ENCODE data around the gene ACOX3. TPM values are rescaled to one million over a fixed set of nuclear protein-coding genes. Genes with fewer than 3 reads are reported as not detected.

ACOX3 gene
- polyA plus RNA-seq, 1 donor (not counting 4 experiments of a cell fraction or from before 2014, with no cell fraction given), result 6.7 TPM

DNA sequence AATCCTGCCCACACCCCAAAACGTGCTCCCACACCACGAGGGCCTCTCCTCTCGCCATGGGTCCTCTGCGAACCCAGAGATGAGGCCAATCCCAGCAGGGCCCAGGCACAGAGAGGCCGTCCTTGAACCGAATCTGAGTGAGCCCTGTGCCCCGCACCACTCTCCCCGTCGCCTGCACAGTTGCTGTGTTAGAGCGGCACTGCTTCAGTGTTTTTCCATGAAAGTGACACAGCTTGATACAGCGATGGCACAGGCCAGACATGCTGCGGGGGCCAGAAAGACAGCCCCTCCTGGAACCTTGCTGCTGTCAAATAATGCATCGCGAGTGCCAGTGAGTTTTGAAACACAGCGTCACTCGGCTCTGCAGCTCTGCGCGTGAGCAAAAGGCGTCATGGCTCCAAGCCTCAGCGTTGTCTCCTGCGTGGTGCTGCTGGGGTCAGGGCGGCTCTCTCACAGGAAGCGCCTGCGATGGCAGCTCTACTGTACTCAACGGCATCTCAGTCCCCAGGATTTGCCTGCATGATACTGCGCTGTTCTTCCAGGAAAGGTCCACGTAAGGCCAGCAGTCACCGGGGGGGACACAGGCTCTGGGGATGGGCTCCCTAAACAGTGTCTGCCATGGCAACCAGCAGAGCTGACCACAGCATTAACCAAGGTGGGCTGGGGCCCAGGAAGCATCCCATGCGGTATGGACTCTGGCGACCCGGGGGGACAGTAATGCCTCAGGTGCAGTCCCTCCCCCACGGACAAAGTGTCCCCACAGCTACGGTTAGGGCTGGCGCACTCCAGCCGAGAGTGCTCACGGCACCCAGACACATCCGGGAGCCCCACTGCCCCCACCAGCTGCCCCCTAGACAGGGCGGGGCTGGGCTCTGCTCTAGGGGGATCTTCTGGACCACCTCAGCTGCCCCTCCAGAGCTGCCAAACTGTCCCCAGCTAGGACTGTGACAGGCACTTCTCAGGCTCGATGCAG is 63.1 kb downstream of the ACOX3 start:
- dilution Hi-C loops (cut with MboI; ENCODE audit: extremely low pct_ligation_motif_present, low sequenced_read_pairs), result no loop called here
- Histone ChIP-seq H3K79me2 (ENCODE audit: control insufficient read depth, insufficient read depth, low read length) (no peaks in the 10 kb centered on the region), H2AFZ (ENCODE audit: control insufficient read depth, low read length) (no peak overlapping the region), H4K20me1 (ENCODE audit: control insufficient read depth, extremely low read depth, insufficient read depth, low read length) (no peaks in the 10 kb centered on the region), H3K9me1 (ENCODE audit: control insufficient read depth, extremely low read depth, insufficient read depth, low read length) (no peaks in the 10 kb centered on the region), H3K9me3 (ENCODE audit: control insufficient read depth, low read depth, low read length) (no peaks in the 10 kb centered on the region), H3K27me3 (ENCODE audit: control insufficient read depth, extremely low read depth, insufficient read depth, low read length) (no peaks in the 10 kb centered on the region), H3K4me3 (ENCODE audit: control insufficient read depth in 2 of 3, extremely low read depth in 1 of 3, insufficient read depth in 2 of 3, low read depth in 1 of 3, low read length in 3 of 3) (no peak overlapping the region), H3K9ac (ENCODE audit: control insufficient read depth, extremely low read depth, insufficient read depth, low read length) (no peak overlapping the region), H3K27ac (ENCODE audit: control insufficient read depth, insufficient read depth, low read length) (no peak overlapping the region), H3K4me1 (ENCODE audit: control insufficient read depth, extremely low read depth, insufficient read depth, low read length) (no peaks in the 10 kb centered on the region), H3K4me2 (ENCODE audit: control insufficient read depth, extremely low read depth, insufficient read depth, low read depth, low read length) (no peak overlapping the region), H3K36me3 (ENCODE audit: control insufficient read depth in 2 of 2, extremely low read depth in 1 of 2, insufficient read depth in 2 of 2, low read length in 2 of 2) (peaks cover 0 to 7% of the 10 kb centered on the region in 2 experiments)
- TF ChIP-seq, protein P1, sequence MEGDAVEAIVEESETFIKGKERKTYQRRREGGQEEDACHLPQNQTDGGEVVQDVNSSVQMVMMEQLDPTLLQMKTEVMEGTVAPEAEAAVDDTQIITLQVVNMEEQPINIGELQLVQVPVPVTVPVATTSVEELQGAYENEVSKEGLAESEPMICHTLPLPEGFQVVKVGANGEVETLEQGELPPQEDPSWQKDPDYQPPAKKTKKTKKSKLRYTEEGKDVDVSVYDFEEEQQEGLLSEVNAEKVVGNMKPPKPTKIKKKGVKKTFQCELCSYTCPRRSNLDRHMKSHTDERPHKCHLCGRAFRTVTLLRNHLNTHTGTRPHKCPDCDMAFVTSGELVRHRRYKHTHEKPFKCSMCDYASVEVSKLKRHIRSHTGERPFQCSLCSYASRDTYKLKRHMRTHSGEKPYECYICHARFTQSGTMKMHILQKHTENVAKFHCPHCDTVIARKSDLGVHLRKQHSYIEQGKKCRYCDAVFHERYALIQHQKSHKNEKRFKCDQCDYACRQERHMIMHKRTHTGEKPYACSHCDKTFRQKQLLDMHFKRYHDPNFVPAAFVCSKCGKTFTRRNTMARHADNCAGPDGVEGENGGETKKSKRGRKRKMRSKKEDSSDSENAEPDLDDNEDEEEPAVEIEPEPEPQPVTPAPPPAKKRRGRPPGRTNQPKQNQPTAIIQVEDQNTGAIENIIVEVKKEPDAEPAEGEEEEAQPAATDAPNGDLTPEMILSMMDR (optimal IDR thresholded peaks at IDR 0.05 in 1 of 3, IDR thresholded peaks at IDR 0.05 in 1 of 3, conservative IDR thresholded peaks at IDR 0.05 in 1 of 3; ENCODE audit: extremely low read depth in 1 of 3, insufficient read depth in 2 of 3, low read length in 3 of 3), result no peak
- no peak for TF ChIP-seq EZH2 (IDR thresholded peaks at IDR 0.05; ENCODE audit: low read length)
- DNase-seq (ENCODE audit: low read depth, low spot score), result no peak
- no peak for FAIRE-seq

DNA sequence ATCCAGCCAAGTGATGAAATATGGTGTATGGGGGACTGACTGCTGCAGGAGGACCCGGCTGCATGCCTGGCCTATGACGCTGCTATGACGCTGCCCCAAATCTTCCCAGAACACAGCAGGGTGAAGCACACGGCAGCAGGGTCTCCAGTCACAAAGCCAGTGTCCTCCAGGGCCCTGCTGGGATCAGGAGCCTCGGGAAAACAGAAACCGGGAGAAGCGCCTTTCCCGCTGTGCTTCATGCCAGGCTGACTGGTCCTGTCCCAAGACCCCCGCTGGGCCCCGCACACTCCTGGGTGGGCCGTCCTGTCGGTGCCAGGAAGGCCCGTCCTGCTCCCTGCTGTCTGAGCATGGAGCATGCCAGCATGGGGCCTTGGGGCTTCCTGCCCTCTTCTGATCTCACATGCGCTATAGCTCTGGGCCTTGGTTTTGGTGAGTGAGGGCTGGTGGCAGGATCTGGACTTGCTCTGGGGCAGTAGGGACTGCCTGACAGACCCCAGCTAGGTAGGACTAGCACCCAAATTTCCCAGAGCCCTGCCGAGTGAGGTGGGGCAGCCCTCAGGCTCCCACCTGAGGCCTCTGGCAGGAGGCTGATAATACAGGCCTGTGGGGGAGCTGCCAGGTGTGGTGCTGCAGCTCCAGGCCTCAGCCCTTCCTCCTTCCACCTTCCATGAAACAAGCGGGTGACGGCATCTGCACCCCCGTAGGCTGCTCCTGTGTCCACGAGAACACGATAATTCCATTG is 64.0 kb downstream of the ACOX3 start:
- peaks cover 0 to 7% of the 10 kb centered on the region in 2 experiments for H3K36me3 ChIP-seq (ENCODE audit: control insufficient read depth in 2 of 2, extremely low read depth in 1 of 2, insufficient read depth in 2 of 2, low read length in 2 of 2)
- TF ChIP-seq, protein P1 (optimal IDR thresholded peaks at IDR 0.05 in 1 of 3, IDR thresholded peaks at IDR 0.05 in 1 of 3, conservative IDR thresholded peaks at IDR 0.05 in 1 of 3; ENCODE audit: extremely low read depth in 1 of 3, insufficient read depth in 2 of 3, low read length in 3 of 3), result no peak
- TF ChIP-seq EZH2 (IDR thresholded peaks at IDR 0.05; ENCODE audit: low read length), result no peak
- no peaks in the 10 kb centered on the region for H3K79me2 ChIP-seq (ENCODE audit: control insufficient read depth, insufficient read depth, low read length)
- H3K9ac ChIP-seq (ENCODE audit: control insufficient read depth, extremely low read depth, insufficient read depth, low read length), result no peak overlapping the region
- H2AFZ ChIP-seq (ENCODE audit: control insufficient read depth, low read length), result no peak overlapping the region
- no peak overlapping the region for H3K4me2 ChIP-seq (ENCODE audit: control insufficient read depth, extremely low read depth, insufficient read depth, low read depth, low read length)
- FAIRE-seq (no peak), DNase-seq (ENCODE audit: low read depth, low spot score) (no peak)
- H3K9me3 ChIP-seq (ENCODE audit: control insufficient read depth, low read depth, low read length), result no peaks in the 10 kb centered on the region
- no peaks in the 10 kb centered on the region for H3K27me3 ChIP-seq (ENCODE audit: control insufficient read depth, extremely low read depth, insufficient read depth, low read length)
- H3K4me1 ChIP-seq (ENCODE audit: control insufficient read depth, extremely low read depth, insufficient read depth, low read length), result no peaks in the 10 kb centered on the region
- no peaks in the 10 kb centered on the region for H4K20me1 ChIP-seq (ENCODE audit: control insufficient read depth, extremely low read depth, insufficient read depth, low read length)
- dilution Hi-C loops (cut with MboI; ENCODE audit: extremely low pct_ligation_motif_present, low sequenced_read_pairs), result no loop called here
- H3K4me3 ChIP-seq (ENCODE audit: control insufficient read depth in 2 of 3, extremely low read depth in 1 of 3, insufficient read depth in 2 of 3, low read depth in 1 of 3, low read length in 3 of 3), result no peak overlapping the region
- no peaks in the 10 kb centered on the region for H3K9me1 ChIP-seq (ENCODE audit: control insufficient read depth, extremely low read depth, insufficient read depth, low read length)
- no peak overlapping the region for H3K27ac ChIP-seq (ENCODE audit: control insufficient read depth, insufficient read depth, low read length)

Measured in keratinocyte (primary cell).